Ammon's horn (tissue), 1 donor: ENCODE data around the gene KCNK17.
"Not testable (repeated sequence)": the region's sequence is repeated elsewhere in the genome, so short reads cannot be mapped to it uniquely, and the experiment has no call there.

Experiments
- DNase-seq: peaks from one replicate; pipeline ENCODE4 v3.0.0-alpha.2; 2016; ENCODE audit warnings: low spot score

KCNK17 gene

DNA sequence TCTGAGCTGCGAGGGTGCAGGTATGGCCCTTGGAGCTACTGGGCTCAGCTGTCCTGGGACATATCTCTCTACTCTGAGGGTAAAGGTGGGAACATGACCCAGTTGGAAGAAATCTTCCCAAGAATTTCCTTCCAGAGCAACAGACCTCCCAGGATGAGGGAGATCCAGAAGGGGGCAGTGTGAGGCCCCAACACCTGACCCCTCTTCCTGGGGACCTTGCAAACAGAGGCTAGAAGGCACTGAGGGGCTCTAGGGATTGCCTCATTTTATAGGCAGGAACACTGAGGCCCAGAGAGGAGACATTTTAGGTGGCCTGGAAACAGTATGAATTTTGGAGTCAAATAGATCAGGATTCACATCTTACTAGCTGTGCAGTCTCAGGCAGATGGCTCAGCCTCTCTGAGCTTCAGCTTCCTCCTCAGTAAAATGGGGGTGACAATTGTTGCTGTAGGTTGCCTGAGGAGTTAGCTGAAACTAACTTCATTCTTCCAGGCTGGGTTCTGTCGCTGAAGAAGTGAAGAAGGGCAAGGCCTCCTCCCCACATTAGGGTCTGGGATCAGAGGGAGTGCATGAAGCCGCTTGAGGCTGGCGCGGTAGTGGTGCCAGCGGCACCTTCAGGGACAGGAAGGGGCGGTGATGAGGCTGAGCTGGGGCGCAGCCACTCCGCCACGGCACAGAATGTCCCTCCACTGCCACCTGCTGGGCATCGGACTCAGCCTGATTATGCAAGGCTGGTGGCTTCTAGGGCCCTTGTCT lies 11.4 kb downstream of the KCNK17 start:
- DNase-seq = peak; percentile 88

GRCh38 chr6:39302011-39302410 lies 12.2 kb downstream of the KCNK17 start:
- DNase-seq = no peak

- no peak for DNase-seq
Observed at GRCh38 chr6:39301606-39302005, 12.6 kb downstream of the KCNK17 start.

DNA sequence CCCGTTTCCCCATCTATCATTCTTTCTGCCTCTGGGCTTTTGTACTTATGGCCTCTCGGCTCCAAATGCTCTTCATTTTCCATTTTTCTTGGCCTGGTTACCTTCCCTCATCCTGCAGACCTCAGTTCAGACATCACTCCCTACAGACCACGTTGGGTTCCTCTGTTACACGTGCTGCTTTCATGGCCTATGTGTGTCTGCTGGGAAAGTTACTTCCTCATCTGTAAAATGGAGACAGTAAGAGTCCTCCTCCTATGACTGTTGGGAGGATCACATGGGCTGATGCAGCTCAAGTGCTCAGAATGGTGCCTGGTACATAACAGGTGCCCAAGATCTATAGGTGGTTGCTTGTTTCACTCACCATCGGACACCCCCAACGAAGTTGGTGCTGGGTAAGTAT lies 13.5 kb downstream of the KCNK17 start:
- DNase-seq = peak; percentile 68

GRCh38 chr6:39298061-39298460 lies 16.2 kb downstream of the KCNK17 start:
- no peak for DNase-seq

GRCh38 chr6:39296745-39297640 lies 17.2 kb downstream of the KCNK17 start:
- DNase-seq = no peak

DNA sequence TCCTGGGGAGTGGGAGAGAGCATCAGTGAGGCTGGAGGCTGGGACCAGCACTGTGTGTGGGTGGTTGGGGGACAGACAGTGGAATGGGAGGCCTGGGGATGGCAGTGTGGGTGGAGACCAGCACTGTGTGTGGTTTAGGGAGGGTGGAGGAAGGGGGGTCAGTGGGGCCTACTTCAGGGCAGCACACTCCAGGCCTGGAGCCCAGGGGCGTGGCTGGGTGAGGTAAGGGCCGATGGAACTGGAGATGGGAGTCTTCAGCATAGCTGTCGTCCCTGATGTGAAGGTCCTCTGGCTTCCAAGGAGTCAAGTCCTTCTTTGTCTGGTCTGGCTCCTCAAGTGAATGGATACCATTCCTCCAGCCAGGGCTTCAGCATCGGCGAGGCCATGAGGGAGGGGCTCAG lies 18.6 kb downstream of the KCNK17 start:
- DNase-seq = no peak

GRCh38 chr6:39294899-39295298 lies 19.3 kb downstream of the KCNK17 start:
- no peak for DNase-seq

DNA sequence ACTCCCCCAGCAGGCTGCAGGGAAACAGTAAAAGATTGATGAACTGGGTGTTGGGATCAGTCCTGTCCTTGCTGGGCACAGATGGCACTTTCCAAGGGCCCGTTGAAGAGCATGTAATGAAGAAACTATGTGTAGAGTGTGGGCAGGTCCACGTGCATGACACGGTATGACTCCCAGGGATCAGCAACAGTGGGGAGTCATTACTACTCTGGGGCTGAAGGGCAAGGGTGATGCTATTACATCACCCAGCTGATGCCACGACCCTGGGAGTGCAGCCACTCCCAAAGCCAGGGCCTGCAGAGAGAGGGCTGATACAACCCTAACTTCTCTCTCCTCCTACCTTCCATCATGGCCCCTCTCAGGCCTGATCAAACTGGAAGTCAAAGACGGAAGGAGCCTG lies 20.1 kb downstream of the KCNK17 start:
- no peak for DNase-seq

- no peak for DNase-seq
Observed at GRCh38 chr6:39292637-39293036, 21.6 kb downstream of the KCNK17 start.

- no peak for DNase-seq
Observed at GRCh38 chr6:39289490-39289889, 24.7 kb downstream of the KCNK17 start.

DNA sequence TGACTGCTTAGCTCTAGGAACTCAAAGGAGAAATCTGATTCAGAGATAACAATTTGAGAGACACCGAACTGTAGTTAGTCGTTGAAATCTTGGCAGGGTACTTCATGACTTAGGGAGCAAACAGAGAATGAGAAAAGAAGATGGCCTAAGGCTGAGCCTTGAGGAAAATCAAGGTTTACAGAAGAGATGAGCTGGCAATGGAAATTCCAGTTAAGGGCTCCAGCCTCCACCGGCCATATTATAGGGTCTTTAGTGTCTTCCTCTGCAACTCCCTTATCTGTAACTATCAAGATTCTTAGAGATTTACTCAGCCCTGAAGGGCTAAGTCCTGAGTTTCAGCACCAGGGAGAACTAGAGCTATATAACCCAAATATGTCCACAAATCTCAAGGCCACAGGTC lies 26.6 kb downstream of the KCNK17 start:
- DNase-seq = no peak

DNA sequence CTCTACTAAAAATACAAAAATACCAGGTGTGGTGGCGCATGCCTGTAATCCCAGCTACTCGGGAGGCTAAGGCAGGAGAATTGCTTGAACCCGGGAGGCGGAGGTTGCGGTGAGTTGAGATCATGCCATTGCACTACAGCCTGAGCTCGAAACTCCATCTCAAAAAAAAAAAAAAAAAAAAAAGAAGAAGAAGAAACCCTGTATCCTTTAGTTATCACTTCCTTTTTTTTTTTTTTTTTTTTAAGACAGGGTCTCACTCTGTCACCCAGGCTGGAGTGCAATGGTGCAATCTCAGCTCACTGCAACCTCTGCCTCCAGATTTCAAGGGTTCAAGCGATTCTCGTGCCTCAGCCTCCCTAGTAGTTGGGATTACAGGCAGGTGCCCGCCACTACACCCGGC lies 27.6 kb downstream of the KCNK17 start:
- not testable (repeated sequence) for DNase-seq

DNA sequence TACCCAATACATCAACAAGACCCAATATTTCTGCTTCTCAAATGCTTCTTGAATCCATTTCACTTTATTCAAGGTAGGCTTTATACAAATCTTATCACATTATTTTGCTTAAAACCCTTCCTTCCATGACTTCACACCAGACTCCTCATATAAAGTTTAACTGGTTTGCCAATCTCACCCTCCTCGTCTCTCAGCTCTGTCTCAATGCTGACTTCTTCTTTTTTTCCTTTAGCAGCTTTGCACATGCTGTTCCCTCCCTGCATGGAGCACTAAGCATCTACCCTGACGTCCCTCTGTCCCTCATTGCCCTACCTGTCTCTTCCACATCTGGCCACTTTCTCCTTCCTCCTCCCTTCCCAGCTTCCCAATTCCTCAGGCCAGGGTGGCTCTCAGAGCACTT lies 31.4 kb downstream of the KCNK17 start:
- DNase-seq = no peak

DNA sequence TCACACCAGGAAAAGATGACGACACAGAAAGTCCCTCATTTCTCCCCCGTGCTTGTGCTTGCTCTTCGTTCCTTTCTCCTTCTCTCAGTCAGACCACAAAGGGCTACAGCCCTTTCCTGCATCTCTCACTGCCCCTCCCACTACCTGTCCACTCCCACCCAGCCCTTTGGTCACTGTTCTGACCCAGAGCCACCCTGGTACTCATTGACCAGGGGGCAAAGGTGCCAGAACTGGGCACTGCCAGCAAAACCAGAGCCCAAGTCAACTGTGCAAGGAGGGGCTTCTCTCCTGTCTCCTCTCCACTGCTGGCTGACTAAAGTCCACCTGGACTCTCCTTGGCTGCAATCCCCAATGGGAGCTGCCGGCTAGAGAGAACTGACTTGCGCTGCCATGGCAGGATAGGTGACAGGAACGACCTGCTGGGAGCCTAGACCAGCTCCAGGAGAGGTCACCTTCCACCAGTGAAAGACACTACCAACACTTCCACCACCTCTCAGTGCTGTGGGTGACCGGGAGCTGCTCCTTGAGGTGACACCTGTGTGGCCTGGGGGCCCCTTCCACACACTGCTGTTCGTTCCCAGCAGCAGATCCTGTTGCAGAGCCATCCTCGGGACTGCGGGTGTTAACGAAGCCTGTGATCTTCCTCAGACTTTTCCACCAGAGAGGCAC lies 32.8 kb downstream of the KCNK17 start:
- no peak for DNase-seq

GRCh38 chr6:39280247-39280731 lies 33.9 kb downstream of the KCNK17 start:
- no peak for DNase-seq

GRCh38 chr6:39279539-39279938 lies 34.7 kb downstream of the KCNK17 start:
- DNase-seq = no peak

DNA sequence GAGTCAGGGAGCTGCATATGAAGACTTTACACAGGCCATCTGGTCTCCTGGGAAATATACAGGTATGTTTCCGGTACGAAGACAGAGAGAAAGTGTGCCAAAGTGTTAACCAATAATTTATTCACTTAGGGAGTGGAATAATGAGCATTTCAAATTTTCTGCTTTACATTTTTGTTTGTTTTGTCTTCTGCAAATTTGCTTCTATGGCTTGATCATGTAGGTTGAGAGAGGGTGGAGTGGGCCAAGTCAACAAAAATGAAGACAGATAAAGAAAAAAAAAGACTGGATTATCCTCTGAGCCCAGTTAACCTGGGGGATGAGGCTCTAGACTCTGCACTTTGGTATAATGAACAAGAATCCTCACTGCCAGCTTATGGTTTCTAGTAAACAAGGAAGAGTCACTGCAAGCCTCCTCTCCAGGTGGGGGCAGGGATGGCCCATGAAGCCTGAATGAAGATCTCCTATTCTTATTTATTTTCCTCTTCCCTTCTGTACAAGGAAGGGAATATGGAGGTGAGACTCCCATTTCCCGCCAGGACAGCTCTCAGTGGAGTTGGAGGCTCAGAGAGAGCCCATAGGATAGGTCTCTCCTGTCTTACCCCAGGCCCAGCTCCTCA lies 37.7 kb downstream of the KCNK17 start:
- DNase-seq = no peak

GRCh38 chr6:39274903-39275302 lies 39.3 kb downstream of the KCNK17 start:
- no peak for DNase-seq

DNA sequence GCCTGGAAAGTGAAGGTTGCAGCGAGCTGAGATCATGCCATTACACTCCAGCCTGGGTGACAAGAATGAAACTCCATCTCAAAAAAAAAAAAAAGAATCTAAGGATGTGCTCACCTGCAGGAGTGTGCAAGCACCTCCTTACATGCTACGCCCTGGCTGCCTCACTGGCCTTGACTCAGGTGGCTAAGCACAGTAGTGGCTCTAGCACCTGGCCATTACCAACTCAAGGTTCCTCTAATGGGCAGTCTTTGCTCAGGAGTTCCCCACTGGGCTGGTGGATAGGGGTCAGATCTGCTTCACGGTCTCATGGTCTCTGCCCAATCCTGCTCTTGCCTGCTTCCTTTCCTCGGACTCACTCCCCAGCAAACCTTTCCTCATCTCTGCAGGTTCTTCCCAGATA lies 39.7 kb downstream of the KCNK17 start:
- no peak for DNase-seq

GRCh38 chr6:39273406-39273821 lies 40.8 kb downstream of the KCNK17 start:
- DNase-seq = no peak

DNA sequence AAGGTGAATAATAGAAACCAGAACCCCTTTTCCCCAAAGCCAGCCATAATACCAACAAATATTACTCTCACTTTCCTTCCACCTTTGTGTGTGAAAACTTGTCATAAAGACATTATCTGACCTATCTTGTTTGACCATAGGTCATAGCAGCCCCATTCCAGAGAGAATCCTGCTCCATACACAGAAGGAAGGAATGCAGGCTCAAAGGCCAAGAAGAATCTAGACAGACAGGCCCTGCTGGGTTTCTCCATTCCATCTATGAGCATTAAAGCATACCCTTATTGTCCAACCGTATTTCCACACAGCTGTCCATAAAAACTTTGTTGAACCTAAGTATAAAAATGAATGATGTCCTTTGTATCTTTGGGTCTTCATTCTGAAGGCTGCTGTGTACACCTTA lies 44.3 kb downstream of the KCNK17 start:
- no peak for DNase-seq
